Glutamatergic neuron (in vitro differentiated cells): ENCODE measurements around the gene INSIG1. TPM values are rescaled to one million over a fixed set of nuclear protein-coding genes. Genes with fewer than 3 reads are reported as not detected.

ENCODE experiments used
- DNase-seq: peaks from one replicate; pipeline ENCODE4 v3.0.0; 2022
- H3K27ac Mint-ChIP-seq: one replicate; pipeline ENCODE4 v1.8.0; 2020; ENCODE audit warnings: mild to moderate bottlenecking, mixed read lengths, inconsistent platforms; ENCODE audit not compliant: unreplicated experiment
- H3K27me3 Mint-ChIP-seq: one replicate; pipeline ENCODE4 v1.8.0; 2020; ENCODE audit warnings: mild to moderate bottlenecking, moderate library complexity, mixed read lengths, inconsistent platforms; ENCODE audit not compliant: unreplicated experiment
- H3K36me3 Mint-ChIP-seq: one replicate; pipeline ENCODE4 v1.8.0; 2020; ENCODE audit warnings: mild to moderate bottlenecking, mixed read lengths, inconsistent platforms; ENCODE audit not compliant: unreplicated experiment
- H3K4me1 Mint-ChIP-seq: one replicate; pipeline ENCODE4 v1.8.0; 2020; ENCODE audit warnings: mild to moderate bottlenecking, low read depth, mixed read lengths, inconsistent platforms; ENCODE audit not compliant: unreplicated experiment
- H3K4me3 Mint-ChIP-seq: one replicate; pipeline ENCODE4 v1.8.0; 2020; ENCODE audit warnings: mild to moderate bottlenecking, mixed read lengths, inconsistent platforms; ENCODE audit not compliant: unreplicated experiment
- H3K9me3 Mint-ChIP-seq: one replicate; pipeline ENCODE4 v1.8.0; 2020; ENCODE audit warnings: mild to moderate bottlenecking, moderate library complexity, mixed read lengths, inconsistent platforms; ENCODE audit not compliant: unreplicated experiment
- total RNA-seq: library from RNA; stranded (reverse); fragmentation: NEBNext Ultra II Directional; extraction: Animal tissue kit (Norgen Biotek cat#: 25700); gene quantifications from one replicate; pipeline ENCODE4 v1.2.1, GENCODE V29; 2021; ENCODE audit not compliant: unreplicated experiment
- TF ChIP-seq, protein P1 (sequence below): fragments of 200-600 bp; sonication (generic); IDR thresholded peaks from one replicate; pipeline ENCODE4 v1.5.0; 2021; ENCODE audit not compliant: partially characterized antibody, unreplicated experiment

Gene INSIG1
- total RNA-seq, 1 donor from 2014 or later, result 95.2 TPM

DNA sequence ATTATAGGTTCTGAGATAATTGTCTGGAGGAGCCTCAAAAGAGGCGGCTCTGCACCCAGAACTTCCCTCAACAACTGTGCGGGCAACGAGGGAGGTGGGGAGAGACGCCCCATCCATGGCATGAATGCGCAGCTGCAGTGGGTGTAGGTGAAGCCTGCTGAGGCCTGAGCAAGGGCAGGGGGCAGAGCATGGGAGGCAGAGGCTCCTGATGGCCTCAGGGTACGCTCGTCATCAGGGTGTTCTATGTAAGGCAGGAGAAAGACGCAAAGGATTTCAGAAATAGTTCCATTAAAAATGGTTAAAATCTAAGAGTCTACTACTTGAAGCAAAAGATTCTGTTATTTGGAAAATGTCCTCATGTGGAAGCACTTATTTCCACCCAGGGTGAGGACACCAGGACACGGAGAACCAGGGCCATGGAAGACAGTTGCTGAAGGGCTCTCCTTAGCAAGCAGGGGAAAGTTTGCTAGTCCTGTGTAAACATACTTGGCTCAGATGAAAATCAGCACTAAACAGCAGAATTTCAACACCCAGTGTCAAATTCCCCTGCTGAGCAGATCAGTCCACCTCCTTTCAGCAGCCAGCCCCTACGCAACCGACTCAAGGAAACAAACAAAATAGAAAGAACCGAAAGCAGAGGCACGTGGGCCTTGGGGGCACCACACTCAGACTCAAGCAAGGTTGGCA is 18.9 kb downstream of the INSIG1 start:
- H3K4me1 Mint-ChIP-seq, result no peaks in the 10 kb centered on the region
- TF ChIP-seq, protein P1, sequence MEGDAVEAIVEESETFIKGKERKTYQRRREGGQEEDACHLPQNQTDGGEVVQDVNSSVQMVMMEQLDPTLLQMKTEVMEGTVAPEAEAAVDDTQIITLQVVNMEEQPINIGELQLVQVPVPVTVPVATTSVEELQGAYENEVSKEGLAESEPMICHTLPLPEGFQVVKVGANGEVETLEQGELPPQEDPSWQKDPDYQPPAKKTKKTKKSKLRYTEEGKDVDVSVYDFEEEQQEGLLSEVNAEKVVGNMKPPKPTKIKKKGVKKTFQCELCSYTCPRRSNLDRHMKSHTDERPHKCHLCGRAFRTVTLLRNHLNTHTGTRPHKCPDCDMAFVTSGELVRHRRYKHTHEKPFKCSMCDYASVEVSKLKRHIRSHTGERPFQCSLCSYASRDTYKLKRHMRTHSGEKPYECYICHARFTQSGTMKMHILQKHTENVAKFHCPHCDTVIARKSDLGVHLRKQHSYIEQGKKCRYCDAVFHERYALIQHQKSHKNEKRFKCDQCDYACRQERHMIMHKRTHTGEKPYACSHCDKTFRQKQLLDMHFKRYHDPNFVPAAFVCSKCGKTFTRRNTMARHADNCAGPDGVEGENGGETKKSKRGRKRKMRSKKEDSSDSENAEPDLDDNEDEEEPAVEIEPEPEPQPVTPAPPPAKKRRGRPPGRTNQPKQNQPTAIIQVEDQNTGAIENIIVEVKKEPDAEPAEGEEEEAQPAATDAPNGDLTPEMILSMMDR, result no peak
- DNase-seq, result no peak
- peaks cover 13% of the 10 kb centered on the region for H3K36me3 Mint-ChIP-seq
- no peak overlapping the region for H3K27ac Mint-ChIP-seq
- peaks cover 2% of the 10 kb centered on the region for H3K27me3 Mint-ChIP-seq
- H3K9me3 Mint-ChIP-seq, result peaks cover 3% of the 10 kb centered on the region
- H3K4me3 Mint-ChIP-seq, result no peak overlapping the region

DNA sequence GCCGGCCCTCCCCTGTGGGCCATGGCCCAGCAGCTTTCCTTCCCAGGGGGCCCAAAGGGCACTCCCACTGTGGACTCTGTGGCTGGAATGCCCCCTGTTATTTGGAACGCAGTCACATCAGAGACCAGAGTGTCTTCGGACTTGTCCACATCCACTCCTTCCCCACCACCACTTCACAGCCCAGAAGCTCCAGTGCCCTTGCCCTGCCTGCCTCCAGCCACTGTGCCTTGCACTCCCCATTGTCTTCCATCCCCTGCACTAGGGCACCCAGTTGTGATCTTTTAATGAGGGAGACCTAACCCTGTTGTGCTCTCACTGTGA is 19.4 kb downstream of the INSIG1 start:
- no peak for DNase-seq
- peaks cover 3% of the 10 kb centered on the region for H3K9me3 Mint-ChIP-seq
- no peak overlapping the region for H3K4me3 Mint-ChIP-seq
- TF ChIP-seq, protein P1, result no peak
- peaks cover 2% of the 10 kb centered on the region for H3K27me3 Mint-ChIP-seq
- H3K36me3 Mint-ChIP-seq, result peaks cover 13% of the 10 kb centered on the region
- no peak overlapping the region for H3K27ac Mint-ChIP-seq
- H3K4me1 Mint-ChIP-seq, result no peaks in the 10 kb centered on the region

DNA sequence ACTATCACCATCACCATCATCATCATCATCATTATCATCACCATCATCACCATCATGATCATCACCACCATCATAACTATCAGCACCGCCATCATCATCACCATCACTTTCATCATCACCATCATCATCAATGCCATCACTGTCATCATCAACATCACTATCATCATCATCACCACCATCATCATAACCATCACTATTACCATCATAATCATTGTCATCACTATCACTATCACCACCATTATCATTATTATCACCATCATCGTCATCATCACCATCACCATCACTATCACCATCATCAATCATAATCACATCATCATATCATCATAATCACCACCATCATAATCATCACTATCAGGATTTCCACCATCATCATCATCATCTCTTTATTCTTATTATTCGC is 20.6 kb downstream of the INSIG1 start:
- TF ChIP-seq, protein P1, result no peak
- H3K36me3 Mint-ChIP-seq, result peaks cover 7% of the 10 kb centered on the region
- no peaks in the 10 kb centered on the region for H3K4me1 Mint-ChIP-seq
- H3K27me3 Mint-ChIP-seq, result peaks cover 2% of the 10 kb centered on the region
- no peak overlapping the region for H3K4me3 Mint-ChIP-seq
- H3K9me3 Mint-ChIP-seq, result peaks cover 3% of the 10 kb centered on the region
- DNase-seq, result no peak
- H3K27ac Mint-ChIP-seq, result no peak overlapping the region

DNA sequence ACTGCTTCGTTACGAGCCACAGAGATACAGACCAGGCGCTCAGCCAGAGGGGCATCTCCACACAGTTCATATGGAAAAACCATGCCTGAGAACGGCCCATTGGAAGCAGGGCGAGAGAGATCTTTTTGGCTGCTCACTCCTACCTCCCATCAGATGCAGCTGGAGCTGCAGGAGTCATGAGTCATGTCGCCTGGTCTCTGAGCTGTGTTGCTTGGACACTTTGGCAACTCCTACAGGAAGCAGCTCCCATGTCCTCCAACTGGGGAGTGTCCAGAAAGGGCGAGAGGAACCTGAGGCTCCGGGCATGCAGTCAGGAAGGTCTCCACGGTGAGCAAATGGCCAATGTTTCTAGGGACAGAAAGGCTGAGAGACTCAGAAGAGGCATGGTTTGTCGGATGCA is 24.9 kb downstream of the INSIG1 start:
- H3K27me3 Mint-ChIP-seq, result peaks cover 6% of the 10 kb centered on the region
- peaks cover 5% of the 10 kb centered on the region for H3K9me3 Mint-ChIP-seq
- no peak overlapping the region for H3K27ac Mint-ChIP-seq
- peaks cover 8% of the 10 kb centered on the region for H3K36me3 Mint-ChIP-seq
- TF ChIP-seq, protein P1, result no peak
- no peak overlapping the region for H3K4me3 Mint-ChIP-seq
- peaks cover 2% of the 10 kb centered on the region for H3K4me1 Mint-ChIP-seq
- DNase-seq, result no peak

DNA sequence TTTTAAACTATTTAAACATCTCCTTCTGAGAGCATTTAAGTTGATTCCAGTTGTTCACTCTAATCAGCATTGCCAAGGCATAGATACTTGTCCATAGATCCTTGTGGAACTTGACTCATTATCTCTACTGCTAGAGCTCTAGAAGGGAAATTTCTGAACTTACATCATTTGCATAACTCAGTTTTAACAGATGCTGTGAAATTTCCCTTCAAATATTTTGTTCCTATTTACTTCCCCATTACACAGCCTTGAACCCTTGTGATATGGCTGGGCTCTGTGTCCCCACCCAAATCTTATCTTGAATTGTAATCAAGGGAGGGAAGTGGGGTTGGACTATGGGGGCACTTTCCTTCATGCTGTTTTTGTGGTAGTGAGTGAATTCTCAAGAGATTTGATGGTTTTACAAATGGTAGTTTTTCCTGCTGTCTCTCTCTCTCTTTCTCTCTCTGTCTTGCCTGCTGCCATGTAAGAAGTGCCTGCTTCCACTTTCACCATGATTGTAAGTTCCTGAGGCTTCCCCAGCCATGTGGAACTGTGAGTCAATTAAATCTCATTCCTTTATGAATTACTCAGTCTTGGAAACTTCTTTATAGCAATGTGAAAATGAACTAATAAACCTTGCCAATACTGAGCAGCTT is 25.4 kb downstream of the INSIG1 start:
- Mint-ChIP-seq H3K36me3 (peaks cover 8% of the 10 kb centered on the region), H3K27me3 (peaks cover 6% of the 10 kb centered on the region), H3K9me3 (peaks cover 5% of the 10 kb centered on the region), H3K4me1 (peaks cover 2% of the 10 kb centered on the region), H3K4me3 (no peak overlapping the region), H3K27ac (no peak overlapping the region)
- DNase-seq, result no peak
- TF ChIP-seq, protein P1, result no peak
